ENCODE results near the gene TCAP.

TCAP gene

DNA sequence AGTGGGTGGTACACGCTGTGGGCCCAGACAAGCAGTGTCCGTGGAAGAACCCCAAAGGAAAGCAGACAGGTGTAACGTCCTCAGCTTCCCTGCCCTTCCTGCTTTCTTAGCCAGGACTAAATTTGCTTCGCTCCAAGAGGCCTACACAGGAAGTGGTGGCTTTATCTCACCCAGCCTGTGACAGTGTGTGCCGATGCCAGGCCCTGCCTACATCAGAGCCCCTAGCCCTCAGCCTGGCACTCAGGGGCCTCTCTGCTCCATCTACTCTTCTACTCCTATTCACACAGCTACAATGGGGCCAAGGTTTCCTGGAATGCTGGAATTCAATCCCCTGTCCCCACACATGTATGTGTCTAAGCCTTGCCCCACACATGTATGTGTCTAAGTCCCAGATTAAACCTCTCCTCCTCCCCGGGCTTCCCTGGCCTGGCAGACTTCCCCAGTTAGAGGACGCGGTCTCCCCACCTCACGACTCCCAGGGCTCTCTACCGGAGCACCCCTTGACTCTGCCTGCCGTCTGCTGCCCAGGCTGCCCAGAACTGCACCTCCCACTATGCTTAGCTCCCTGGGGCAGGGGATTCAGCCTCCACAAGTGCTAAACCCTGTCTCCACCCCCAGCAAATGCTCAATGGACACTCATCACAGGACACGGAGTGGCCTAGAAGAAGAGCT lies 14.5 kb downstream of the TCAP start:
- peaks cover 2% of the 10 kb centered on the region; the same call in 1 of the 2 replicates for H3F3A ChIP-seq (ENCODE audit: control insufficient read depth, insufficient read depth)
- H3K27me3 ChIP-seq (ENCODE audit: control insufficient read depth, low read length): no peaks in the 10 kb centered on the region
- H3K4me3 ChIP-seq (ENCODE audit: low read length): peak overlapping the region; percentile 31
- H3K9me3 ChIP-seq (ENCODE audit: control insufficient read depth, insufficient read depth, low read length): no peaks in the 10 kb centered on the region
- H3K27ac ChIP-seq (ENCODE audit: low read depth, low read length): peak overlapping the region; percentile 38
- H3K9me2 ChIP-seq (replicated peaks; ENCODE audit: control insufficient read depth, low read length): no peaks in the 10 kb centered on the region
- no peaks in the 10 kb centered on the region for H3K79me2 ChIP-seq (ENCODE audit: control insufficient read depth, low read length)
- no peak for TF ChIP-seq EZH2phosphoT487 (IDR thresholded peaks at IDR 0.05; ENCODE audit: borderline replicate concordance, low read length)
- TF ChIP-seq, protein P1, sequence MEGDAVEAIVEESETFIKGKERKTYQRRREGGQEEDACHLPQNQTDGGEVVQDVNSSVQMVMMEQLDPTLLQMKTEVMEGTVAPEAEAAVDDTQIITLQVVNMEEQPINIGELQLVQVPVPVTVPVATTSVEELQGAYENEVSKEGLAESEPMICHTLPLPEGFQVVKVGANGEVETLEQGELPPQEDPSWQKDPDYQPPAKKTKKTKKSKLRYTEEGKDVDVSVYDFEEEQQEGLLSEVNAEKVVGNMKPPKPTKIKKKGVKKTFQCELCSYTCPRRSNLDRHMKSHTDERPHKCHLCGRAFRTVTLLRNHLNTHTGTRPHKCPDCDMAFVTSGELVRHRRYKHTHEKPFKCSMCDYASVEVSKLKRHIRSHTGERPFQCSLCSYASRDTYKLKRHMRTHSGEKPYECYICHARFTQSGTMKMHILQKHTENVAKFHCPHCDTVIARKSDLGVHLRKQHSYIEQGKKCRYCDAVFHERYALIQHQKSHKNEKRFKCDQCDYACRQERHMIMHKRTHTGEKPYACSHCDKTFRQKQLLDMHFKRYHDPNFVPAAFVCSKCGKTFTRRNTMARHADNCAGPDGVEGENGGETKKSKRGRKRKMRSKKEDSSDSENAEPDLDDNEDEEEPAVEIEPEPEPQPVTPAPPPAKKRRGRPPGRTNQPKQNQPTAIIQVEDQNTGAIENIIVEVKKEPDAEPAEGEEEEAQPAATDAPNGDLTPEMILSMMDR (IDR thresholded peaks at IDR 0.05; ENCODE audit: low read depth, low read length, poor library complexity, severe bottlenecking): no peak
- H3K4me1 ChIP-seq (ENCODE audit: control insufficient read depth, low read length): peaks cover 68% of the 10 kb centered on the region
- no peaks in the 10 kb centered on the region for H3K36me3 ChIP-seq (ENCODE audit: control insufficient read depth, low read length)
- H3K4me2 ChIP-seq (ENCODE audit: low read length): peak overlapping the region; percentile 54
- no peaks in the 10 kb centered on the region for H4K20me1 ChIP-seq (ENCODE audit: control insufficient read depth, insufficient read depth, low read depth, low read length)

DNA sequence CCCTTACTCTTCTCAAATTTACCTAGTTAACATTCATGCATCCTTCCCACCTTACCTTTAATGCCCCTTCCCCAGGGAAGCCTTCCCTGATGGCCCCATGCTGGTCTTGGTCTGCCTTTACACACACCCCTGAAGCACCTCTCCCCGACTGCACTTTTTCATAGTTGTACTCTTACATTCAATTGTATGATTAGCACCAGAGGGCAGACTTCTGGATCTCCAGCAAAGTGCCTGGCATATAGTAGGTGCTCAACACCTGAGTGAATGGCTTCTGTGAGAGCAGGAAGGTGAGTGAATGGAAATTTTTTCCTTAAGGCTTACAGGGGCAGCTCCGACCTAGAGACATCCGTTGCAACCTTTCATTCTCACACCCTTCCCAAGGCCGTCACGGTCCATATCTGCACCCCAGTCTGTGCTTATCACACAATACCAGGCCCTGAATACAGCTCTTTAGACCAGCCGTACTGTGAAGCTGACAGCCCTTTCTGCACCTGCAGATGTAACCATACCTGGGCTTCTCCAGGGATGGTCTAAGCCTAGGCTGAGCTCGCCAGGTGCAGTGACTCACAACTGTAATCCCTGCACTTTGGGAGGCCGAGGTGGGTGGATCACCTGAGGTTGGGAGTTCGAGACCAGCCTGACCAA lies 18.3 kb downstream of the TCAP start:
- Histone ChIP-seq H3K27ac (ENCODE audit: low read depth, low read length) (no peak overlapping the region), H3K27me3 (ENCODE audit: control insufficient read depth, low read length) (no peaks in the 10 kb centered on the region), H4K20me1 (ENCODE audit: control insufficient read depth, insufficient read depth, low read depth, low read length) (no peaks in the 10 kb centered on the region), H3K9me2 (replicated peaks; ENCODE audit: control insufficient read depth, low read length) (no peaks in the 10 kb centered on the region), H3K9me3 (ENCODE audit: control insufficient read depth, insufficient read depth, low read length) (no peaks in the 10 kb centered on the region), H3K36me3 (ENCODE audit: control insufficient read depth, low read length) (no peaks in the 10 kb centered on the region), H3K4me2 (ENCODE audit: low read length) (no peak overlapping the region), H3K79me2 (ENCODE audit: control insufficient read depth, low read length) (no peaks in the 10 kb centered on the region), H3F3A (ENCODE audit: control insufficient read depth, insufficient read depth) (peaks cover 9% of the 10 kb centered on the region), H3K4me3 (ENCODE audit: low read length) (no peak overlapping the region), H3K4me1 (ENCODE audit: control insufficient read depth, low read length) (peaks cover 40% of the 10 kb centered on the region)
- TF ChIP-seq, protein P1 (IDR thresholded peaks at IDR 0.05; ENCODE audit: low read depth, low read length, poor library complexity, severe bottlenecking): no peak
- no peak for TF ChIP-seq EZH2phosphoT487 (IDR thresholded peaks at IDR 0.05; ENCODE audit: borderline replicate concordance, low read length)

DNA sequence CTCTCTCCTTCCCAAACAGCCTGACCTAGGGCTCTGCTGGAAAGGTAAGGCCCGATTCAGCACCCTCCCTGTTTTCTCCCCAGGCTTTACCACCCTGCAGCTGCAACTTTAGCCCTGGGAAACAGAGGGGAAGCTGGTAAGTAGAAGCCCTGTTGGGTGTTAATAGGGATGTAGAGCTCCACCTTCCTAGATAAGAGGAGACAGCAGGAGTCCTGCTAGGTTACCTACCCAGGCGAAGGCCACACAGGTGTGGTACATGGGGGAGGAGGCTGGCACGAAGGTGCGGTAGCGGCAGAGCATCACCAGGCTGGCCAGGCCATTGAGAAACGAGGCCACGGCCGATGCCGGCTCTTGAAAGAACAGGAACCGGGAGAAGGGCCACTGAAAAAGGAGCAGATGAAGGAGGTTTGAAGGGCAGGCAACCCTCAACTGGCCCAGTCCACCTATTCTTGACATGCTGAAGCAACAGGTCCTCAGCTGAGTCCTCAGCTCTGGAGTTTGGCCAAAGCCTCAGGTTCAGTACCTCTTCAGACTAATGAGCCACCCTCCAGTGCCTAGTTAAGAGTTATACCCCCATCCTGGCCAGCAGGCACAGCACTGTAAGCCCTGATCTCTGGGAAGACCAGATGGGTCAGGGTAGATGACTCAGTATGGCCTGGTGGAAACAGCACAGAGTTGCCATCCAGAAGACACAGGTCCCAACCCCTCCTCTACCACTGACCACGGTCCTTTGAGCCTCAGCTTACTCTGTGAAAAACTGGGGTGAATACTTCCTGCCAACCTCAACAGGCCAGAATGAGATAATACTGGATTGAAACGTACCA lies 19.4 kb downstream of the TCAP start:
- Histone ChIP-seq H3K27me3 (ENCODE audit: control insufficient read depth, low read length) (no peaks in the 10 kb centered on the region), H3K4me2 (ENCODE audit: low read length) (no peak overlapping the region), H3K36me3 (ENCODE audit: control insufficient read depth, low read length) (no peaks in the 10 kb centered on the region), H3F3A (ENCODE audit: control insufficient read depth, insufficient read depth) (peaks cover 9% of the 10 kb centered on the region), H4K20me1 (ENCODE audit: control insufficient read depth, insufficient read depth, low read depth, low read length) (no peaks in the 10 kb centered on the region), H3K27ac (ENCODE audit: low read depth, low read length) (no peak overlapping the region), H3K79me2 (ENCODE audit: control insufficient read depth, low read length) (peaks cover 3% of the 10 kb centered on the region; the same call in 1 of the 2 replicates), H3K4me3 (ENCODE audit: low read length) (no peak overlapping the region), H3K4me1 (ENCODE audit: control insufficient read depth, low read length) (peaks cover 37% of the 10 kb centered on the region), H3K9me2 (replicated peaks; ENCODE audit: control insufficient read depth, low read length) (no peaks in the 10 kb centered on the region), H3K9me3 (ENCODE audit: control insufficient read depth, insufficient read depth, low read length) (no peaks in the 10 kb centered on the region)
- no peak for TF ChIP-seq EZH2phosphoT487 (IDR thresholded peaks at IDR 0.05; ENCODE audit: borderline replicate concordance, low read length)
- TF ChIP-seq, protein P1 (IDR thresholded peaks at IDR 0.05; ENCODE audit: low read depth, low read length, poor library complexity, severe bottlenecking): no peak

All from DOHH2 (cell line).